SW 1271 (cell line): ENCODE measurements around the gene CLBA1.

Experiments used
- DNase-seq, 2 experiments: peaks; one replicate each; lab custom pipeline; 2025; lab: John Stamatoyannopoulos, UW

CLBA1 gene

GRCh38 chr14:105005329-105005928, 19.8 kb downstream of the CLBA1 start:
- no peak for DNase-seq

- no peak for DNase-seq
Measured at GRCh38 chr14:105005929-105006830, 20.6 kb downstream of the CLBA1 start.

GRCh38 chr14:105006831-105007592, 21.4 kb downstream of the CLBA1 start:
- DNase-seq: no peak

- DNase-seq: no peak
Measured at GRCh38 chr14:105007593-105008264, 22.1 kb downstream of the CLBA1 start.

GRCh38 chr14:105010106-105010505, 24.5 kb downstream of the CLBA1 start:
- no peak for DNase-seq

- DNase-seq: no peak
Measured at GRCh38 chr14:105010891-105011291, 25.3 kb downstream of the CLBA1 start.

- DNase-seq: no peak
Measured at GRCh38 chr14:105011312-105011990, 25.9 kb downstream of the CLBA1 start.

- DNase-seq: peak in 1 of 2 experiments; percentile 43
Measured at GRCh38 chr14:105012171-105012985, 26.8 kb downstream of the CLBA1 start.

- DNase-seq: no peak
Measured at GRCh38 chr14:105013150-105013785, 27.7 kb downstream of the CLBA1 start.

- no peak for DNase-seq
Measured at GRCh38 chr14:105014032-105014431, 28.4 kb downstream of the CLBA1 start.

- no peak for DNase-seq
Measured at GRCh38 chr14:105014631-105015030, 29.0 kb downstream of the CLBA1 start.

- no peak for DNase-seq
Measured at GRCh38 chr14:105015242-105015641, 29.7 kb downstream of the CLBA1 start.

- no peak for DNase-seq
Measured at GRCh38 chr14:105015905-105016304, 30.3 kb downstream of the CLBA1 start.

- no peak for DNase-seq
Measured at GRCh38 chr14:105018414-105018813, 32.8 kb downstream of the CLBA1 start.

GRCh38 chr14:105019861-105020814, 34.5 kb downstream of the CLBA1 start:
- DNase-seq: no peak

- peak; percentile 96 to 98 for DNase-seq
Measured at GRCh38 chr14:105020815-105021655, 35.4 kb downstream of the CLBA1 start, which contains the start of gene CDCA4. CDCA4 (minus strand) TSS chr14:105021083; CDS start chr14:105011929, 9,154 bp downstream.

- peak in 1 of 2 experiments; percentile 72 for DNase-seq
Measured at GRCh38 chr14:105021656-105022275, 36.2 kb downstream of the CLBA1 start.
